ENCODE data around the gene TTC34. TPM values are rescaled to one million over a fixed set of nuclear protein-coding genes. Genes with fewer than 3 reads are reported as not detected.

Gene TTC34
- total RNA-seq, 1 experiment from 2014 or later: 0.92 TPM

DNA sequence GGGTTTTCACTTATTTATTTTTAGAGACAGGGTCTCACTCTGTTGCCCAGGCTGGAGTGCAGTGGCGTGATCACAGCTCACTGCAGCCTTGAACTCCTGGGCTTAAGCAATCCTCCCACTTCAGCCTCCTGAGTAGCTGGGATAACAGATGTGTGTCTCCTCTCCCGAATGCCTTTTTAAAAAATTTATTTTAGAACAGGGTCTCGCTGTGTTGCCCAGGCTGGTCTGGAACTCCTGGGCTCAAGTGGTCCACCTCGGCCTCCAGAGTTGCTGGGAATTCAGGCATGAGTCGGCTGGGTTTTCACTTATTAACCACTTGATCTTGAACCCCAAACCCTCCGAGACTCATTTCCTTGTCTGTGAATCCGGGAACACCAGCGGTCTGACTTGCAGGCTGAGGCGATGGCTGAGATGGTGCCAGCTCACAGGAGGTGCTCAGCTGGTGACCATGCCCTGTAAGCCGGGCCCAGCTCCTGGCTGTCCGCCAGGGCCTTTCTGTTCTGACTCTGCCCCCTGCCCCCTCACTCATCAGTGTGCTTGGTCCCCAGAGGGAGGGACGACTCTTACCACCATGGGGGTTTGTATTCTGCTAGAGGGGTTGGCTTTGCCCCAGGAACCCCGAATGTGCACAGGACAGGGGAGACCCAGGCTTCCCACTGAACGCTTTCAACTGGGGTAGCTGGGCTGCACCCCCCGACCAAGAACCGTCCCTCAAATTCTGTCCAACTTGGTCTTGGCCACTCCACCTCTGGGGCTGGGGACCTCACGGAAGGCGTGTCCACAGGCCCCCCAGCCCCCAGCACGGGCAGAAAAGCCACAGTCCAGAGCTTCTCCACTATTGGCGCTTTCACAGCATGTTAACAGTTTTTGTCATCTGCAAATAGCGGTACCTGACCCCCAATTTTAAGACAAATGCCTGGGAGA, 191.2 kb downstream of the TTC34 start:
- no peak overlapping the region for H4K91ac ChIP-seq (ENCODE audit: insufficient read length, low read depth, low read length)
- H2BK20ac ChIP-seq (ENCODE audit: low read depth, low read length, poor library complexity, severe bottlenecking): no peak overlapping the region
- no peaks in the 10 kb centered on the region for H3K79me1 ChIP-seq (ENCODE audit: insufficient read depth, low read depth, low read length, poor library complexity, severe bottlenecking)
- no peaks in the 10 kb centered on the region for H3K4me1 ChIP-seq (ENCODE audit: insufficient read depth, low read length)
- H2AK5ac ChIP-seq (ENCODE audit: insufficient read length, low read length): no peak overlapping the region
- H3K9ac ChIP-seq (ENCODE audit: extremely low read depth, insufficient read length, low read length): no peak overlapping the region
- no peaks in the 10 kb centered on the region for H3K36me3 Mint-ChIP-seq (ENCODE audit: insufficient read depth in 1 of 3, low read depth in 3 of 3)
- no peak overlapping the region for H3K18ac ChIP-seq (ENCODE audit: insufficient read length, low read depth, low read length)
- no peak overlapping the region for H2BK12ac ChIP-seq (ENCODE audit: insufficient read length, low read depth, low read length)
- H4K20me1 ChIP-seq (ENCODE audit: control insufficient read depth, insufficient read depth, insufficient read length): no peaks in the 10 kb centered on the region
- DNase-seq: peak; percentile 27
- no peak overlapping the region for H3K4ac ChIP-seq (ENCODE audit: low read depth, low read length)
- H2BK15ac ChIP-seq (ENCODE audit: low read depth, low read length): no peak overlapping the region
- peak overlapping the region in 1 of 2 experiments; percentile 35; a peak in 2 of 5 replicates for H3K4me3 Mint-ChIP-seq
- no peak overlapping the region for H2BK5ac ChIP-seq (ENCODE audit: insufficient read length, low read length)
- peaks cover 5% of the 10 kb centered on the region for H3K9me3 ChIP-seq (ENCODE audit: control insufficient read depth, low read depth, low read length)
- H3K27ac ChIP-seq (ENCODE audit: insufficient read length, low read depth, low read length): no peak overlapping the region
- 0 out of 2 replicates have a peak, but pooled peaks cover 1% of the 10 kb centered on the region for H3K79me2 ChIP-seq (ENCODE audit: insufficient read depth, low read length)
- no peaks in the 10 kb centered on the region for H3K4me1 Mint-ChIP-seq
- no CpG with 5 or more reads among the region's 21 CpGs for WGBS (ENCODE audit: extremely low coverage, insufficient read length, low lambda C conversion rate)
- no peak overlapping the region for H3K27ac Mint-ChIP-seq
- H3K27me3 Mint-ChIP-seq (ENCODE audit: low read depth): peaks cover 22% of the 10 kb centered on the region
- H2AFZ ChIP-seq (ENCODE audit: low read length): no peak overlapping the region
- H4K8ac ChIP-seq (replicated peaks; ENCODE audit: insufficient read length, low read depth, low read length): no peak overlapping the region
- H3K56ac ChIP-seq (ENCODE audit: insufficient read length, low read depth, low read length): no peak overlapping the region
- H3K27me3 ChIP-seq (ENCODE audit: insufficient read depth, low read length): no peaks in the 10 kb centered on the region
- no peaks in the 10 kb centered on the region for H3K23me2 ChIP-seq (ENCODE audit: insufficient read length, low read depth, low read length, poor library complexity, severe bottlenecking)
- H3K9me3 Mint-ChIP-seq: peaks cover 6 to 16% of the 10 kb centered on the region in 2 experiments
- peak overlapping the region; percentile 32 for H3K4me2 ChIP-seq (ENCODE audit: insufficient read depth, insufficient read length, low read length)
- no peak overlapping the region for H3K14ac ChIP-seq (ENCODE audit: insufficient read depth, low read length)
- no peak overlapping the region for H3K23ac ChIP-seq (ENCODE audit: insufficient read length, low read depth, low read length)
- no peak overlapping the region for H4K5ac ChIP-seq (ENCODE audit: insufficient read length, low read depth, low read length)
- TF ChIP-seq, protein P1, sequence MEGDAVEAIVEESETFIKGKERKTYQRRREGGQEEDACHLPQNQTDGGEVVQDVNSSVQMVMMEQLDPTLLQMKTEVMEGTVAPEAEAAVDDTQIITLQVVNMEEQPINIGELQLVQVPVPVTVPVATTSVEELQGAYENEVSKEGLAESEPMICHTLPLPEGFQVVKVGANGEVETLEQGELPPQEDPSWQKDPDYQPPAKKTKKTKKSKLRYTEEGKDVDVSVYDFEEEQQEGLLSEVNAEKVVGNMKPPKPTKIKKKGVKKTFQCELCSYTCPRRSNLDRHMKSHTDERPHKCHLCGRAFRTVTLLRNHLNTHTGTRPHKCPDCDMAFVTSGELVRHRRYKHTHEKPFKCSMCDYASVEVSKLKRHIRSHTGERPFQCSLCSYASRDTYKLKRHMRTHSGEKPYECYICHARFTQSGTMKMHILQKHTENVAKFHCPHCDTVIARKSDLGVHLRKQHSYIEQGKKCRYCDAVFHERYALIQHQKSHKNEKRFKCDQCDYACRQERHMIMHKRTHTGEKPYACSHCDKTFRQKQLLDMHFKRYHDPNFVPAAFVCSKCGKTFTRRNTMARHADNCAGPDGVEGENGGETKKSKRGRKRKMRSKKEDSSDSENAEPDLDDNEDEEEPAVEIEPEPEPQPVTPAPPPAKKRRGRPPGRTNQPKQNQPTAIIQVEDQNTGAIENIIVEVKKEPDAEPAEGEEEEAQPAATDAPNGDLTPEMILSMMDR (conservative IDR thresholded peaks at IDR 0.05): no peak
- no peak overlapping the region for H2BK120ac ChIP-seq (ENCODE audit: low read depth, low read length, poor library complexity, severe bottlenecking)
- no peak overlapping the region for H3T11ph ChIP-seq (ENCODE audit: low read length)

Measured in H9 (cell line).